ENCODE measurements around the gene CNMD. TPM values are rescaled to one million over a fixed set of nuclear protein-coding genes. Genes with fewer than 3 reads are reported as not detected.

CNMD gene
- total RNA-seq = not detected in 2 replicates

GRCh38 chr13:52739468-52740071 lies at the start of gene CNMD:
CNMD (minus strand) TSS chr13:52739820; CDS start chr13:52739701, 119 bp downstream.

Other genes starting within 250 kb of the CNMD start
- gene HNRNPA1L2, start 97.4 kb downstream of the CNMD start, total RNA-seq = 1.1 and 2.4 TPM in 2 replicates
- gene SUGT1, start 87.0 kb downstream of the CNMD start, total RNA-seq = 19.6 and 30.8 TPM in 2 replicates
- gene PCDH8, start 108.8 kb upstream of the CNMD start, total RNA-seq = not detected in 2 replicates

Data from pericardium fibroblast (primary cell).